DMS79 (cell line): ENCODE data around the gene REXO2.

Experiments
- DNase-seq: peaks from one replicate; lab custom pipeline; 2025; lab: John Stamatoyannopoulos, UW

The REXO2 gene

GRCh38 chr11:114440971-114441763 is 1.9 kb downstream of the REXO2 start:
- no peak for DNase-seq

DNA sequence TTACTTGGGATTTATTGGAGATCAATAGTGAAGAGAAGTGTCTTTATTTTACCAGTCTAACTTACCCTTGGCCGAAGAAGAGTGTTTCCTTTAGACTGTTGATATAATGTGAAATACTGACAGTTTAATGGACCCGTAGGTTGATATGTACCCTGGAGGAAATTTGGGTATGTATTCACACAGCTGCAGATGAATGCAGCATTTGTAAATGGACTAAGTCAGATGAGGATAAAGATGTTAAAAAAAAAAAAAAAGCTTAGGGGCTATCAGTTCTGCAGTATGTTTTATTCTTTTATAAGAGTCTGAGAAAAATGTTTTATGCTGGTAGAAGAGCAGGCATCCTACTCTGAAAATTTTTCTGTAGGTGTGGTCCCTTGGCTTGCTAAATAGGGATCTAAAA is 2.7 kb downstream of the REXO2 start:
- no peak for DNase-seq

- no peak for DNase-seq
These were observed 3.3 kb downstream of the REXO2 start for GRCh38 chr11:114442536-114442935.

GRCh38 chr11:114447444-114447843 is 8.2 kb downstream of the REXO2 start:
- DNase-seq: no peak

GRCh38 chr11:114447892-114448291 is 8.6 kb downstream of the REXO2 start:
- DNase-seq: no peak

DNA sequence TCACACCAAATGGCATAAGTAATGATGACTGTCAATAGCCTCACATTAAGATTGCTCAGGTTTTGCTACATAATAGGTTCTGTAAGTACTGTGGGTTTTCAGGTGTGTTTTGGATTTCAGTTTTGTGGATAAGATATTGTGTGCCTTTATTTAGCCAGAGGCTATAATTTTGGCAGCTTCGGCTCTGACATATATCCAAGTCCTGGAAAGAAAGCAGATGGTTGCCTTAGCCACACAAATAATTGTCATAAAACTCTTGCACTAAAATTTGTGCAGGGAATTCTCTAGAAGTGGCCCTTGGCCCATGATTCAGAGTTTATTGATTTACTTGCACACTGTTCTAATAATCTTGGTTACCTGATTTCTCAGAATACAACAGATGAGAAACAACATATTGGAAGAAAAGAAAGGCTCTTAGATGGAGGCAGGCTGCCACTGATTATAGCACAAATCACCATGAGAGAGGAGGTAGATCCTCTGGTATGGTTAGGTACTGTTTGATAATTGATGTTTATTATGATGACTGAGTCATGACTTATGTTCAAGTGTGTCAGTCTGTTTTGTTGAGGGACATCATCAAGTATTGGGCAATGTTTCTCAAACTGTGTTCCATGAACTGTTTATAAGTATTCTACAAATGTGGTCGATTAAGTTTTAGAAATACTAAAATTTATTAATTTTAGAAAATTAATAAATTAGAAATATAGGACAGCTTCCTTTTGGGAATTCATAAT is 9.6 kb downstream of the REXO2 start:
- no peak for DNase-seq

GRCh38 chr11:114449845-114450244 is 10.6 kb downstream of the REXO2 start:
- DNase-seq: no peak

DNA sequence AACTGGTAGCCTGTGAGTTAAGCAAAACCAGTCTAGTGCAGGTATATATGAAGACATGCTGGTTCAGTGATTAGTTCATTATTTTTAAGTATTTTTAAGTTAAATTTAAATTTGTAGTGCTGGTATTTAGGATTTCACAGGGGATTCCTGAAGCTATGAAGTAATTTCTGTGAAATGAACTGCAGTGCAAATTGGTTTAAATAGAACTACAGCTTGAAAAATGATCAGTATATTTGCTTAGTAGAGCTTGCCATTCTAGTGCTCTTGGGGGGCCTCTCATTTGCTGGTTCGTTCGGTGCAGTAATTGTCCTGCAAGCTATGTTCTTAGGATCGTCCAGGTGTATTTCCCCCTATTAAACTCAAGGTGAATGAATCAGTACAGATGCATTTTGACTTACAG is 13.1 kb downstream of the REXO2 start:
- DNase-seq: no peak

- DNase-seq: no peak
These were observed 24.7 kb downstream of the REXO2 start for GRCh38 chr11:114463999-114464398.

DNA sequence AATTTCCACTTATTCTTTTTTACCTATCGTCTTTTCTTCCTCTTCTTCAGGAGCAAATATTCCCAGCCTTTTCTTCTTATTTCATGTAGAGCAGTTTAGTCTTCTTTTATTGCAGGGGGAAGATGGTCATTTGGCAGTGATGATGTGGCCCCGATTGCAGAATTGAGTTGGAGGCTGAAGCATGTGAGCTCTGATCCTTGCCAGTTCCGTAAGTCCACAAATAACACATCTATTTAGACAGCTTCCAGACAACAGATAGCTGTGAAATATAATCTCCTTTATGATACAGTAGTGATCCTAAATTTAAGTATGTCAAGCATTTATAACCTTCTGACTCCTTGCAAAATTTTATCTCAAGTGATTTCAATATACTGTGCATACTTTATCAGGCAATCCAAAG is 27.5 kb downstream of the REXO2 start:
- DNase-seq: no peak

- no peak for DNase-seq
These were observed 33.4 kb downstream of the REXO2 start for GRCh38 chr11:114472661-114473060.

DNA sequence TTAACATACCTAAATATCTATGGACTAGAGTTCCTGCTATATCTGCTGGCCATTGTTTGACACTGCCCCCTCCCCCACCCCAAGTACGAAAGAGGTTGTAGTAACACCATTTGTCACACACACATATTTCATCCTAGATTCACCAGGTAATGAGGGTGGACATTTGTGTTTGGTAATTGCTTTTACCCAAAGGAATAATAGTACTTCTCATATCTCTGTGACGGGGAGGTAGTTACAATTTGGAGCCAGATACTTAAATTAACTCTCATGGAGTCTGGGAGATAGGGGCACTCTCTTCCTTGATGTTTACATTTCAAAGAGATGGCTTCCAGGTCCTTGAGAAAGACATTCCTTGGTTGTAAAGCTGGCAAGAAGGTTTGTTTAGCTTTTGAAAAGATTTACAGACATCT is 38.7 kb downstream of the REXO2 start:
- no peak for DNase-seq

- no peak for DNase-seq
These were observed 39.5 kb downstream of the REXO2 start for GRCh38 chr11:114478768-114479167.

- no peak for DNase-seq
These were observed 40.1 kb downstream of the REXO2 start for GRCh38 chr11:114479331-114479730.

GRCh38 chr11:114482114-114482513 is 42.8 kb downstream of the REXO2 start:
- DNase-seq: peak; percentile 8

GRCh38 chr11:114483929-114484328 is 44.7 kb downstream of the REXO2 start:
- no peak for DNase-seq

GRCh38 chr11:114496915-114497314 is 57.6 kb downstream of the REXO2 start:
- no peak for DNase-seq

DNA sequence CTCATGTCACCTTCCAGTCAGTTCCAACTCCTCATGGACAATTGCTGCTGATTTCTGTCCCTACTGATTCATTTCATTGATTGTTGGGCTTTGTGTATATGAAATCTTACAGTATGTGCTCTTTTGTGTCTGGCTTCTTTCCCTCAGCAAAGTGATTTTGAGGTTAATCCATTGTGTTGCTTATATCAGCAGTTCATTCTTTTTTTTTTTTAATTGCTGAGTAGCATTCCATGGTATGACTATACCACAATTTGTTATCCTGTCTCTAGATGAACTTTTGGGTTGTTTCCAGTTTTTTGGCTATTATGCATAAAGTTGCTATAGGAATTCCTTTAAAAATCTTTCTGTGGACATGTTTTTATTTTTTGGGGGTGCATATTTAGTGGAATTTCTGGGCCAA is 60.5 kb downstream of the REXO2 start:
- no peak for DNase-seq
